ENCODE data around the gene SLC38A9.
"Not testable (repeated sequence)": the region's sequence is repeated elsewhere in the genome, so short reads cannot be mapped to it uniquely, and the experiment has no call there.

The SLC38A9 gene

GRCh38 chr5:55613112-55613868 lies 98.8 kb downstream of the SLC38A9 start:
- TF ChIP-seq CTCF (IDR thresholded peaks at IDR 0.05), result no peak
- H3K27me3 ChIP-seq (ENCODE audit: control insufficient read depth, insufficient read depth, low read length), result no peaks in the 10 kb centered on the region
- no peaks in the 10 kb centered on the region for H3K9me3 ChIP-seq (ENCODE audit: control insufficient read depth, low read length)
- H3K4me2 ChIP-seq (ENCODE audit: low read length), result no peak overlapping the region
- H3K36me3 ChIP-seq (ENCODE audit: control insufficient read depth, insufficient read depth, low read length), result no peaks in the 10 kb centered on the region
- no peaks in the 10 kb centered on the region for H3K79me2 ChIP-seq
- H2AFZ ChIP-seq, result no peak overlapping the region
- no peak overlapping the region for H3K9ac ChIP-seq
- H3K4me3 ChIP-seq (ENCODE audit: low read depth, low read length), result no peak overlapping the region
- no peaks in the 10 kb centered on the region for H3K4me1 ChIP-seq
- no peak overlapping the region for H3K27ac ChIP-seq

DNA sequence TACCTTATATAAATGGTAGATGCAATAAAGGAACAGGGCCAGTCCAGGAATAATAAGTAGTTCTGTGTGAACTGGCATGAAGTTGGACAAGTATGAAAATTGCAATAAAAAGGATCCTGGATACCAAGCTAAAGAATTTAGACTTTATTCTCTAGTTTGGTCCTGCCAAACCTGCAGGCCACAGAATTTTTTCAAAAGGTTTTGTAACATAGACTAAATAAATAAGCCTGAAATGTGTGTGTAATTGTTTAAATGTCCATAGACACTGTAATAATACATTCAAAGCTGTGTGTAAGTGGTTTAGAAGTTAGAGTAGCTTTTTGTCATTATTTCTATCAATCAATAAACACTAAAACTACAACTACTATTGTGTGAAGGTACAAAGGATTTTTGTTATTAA lies 101.6 kb downstream of the SLC38A9 start:
- Histone ChIP-seq H3K27ac (no peak overlapping the region), H3K9me3 (ENCODE audit: control insufficient read depth, low read length) (no peaks in the 10 kb centered on the region), H3K4me2 (ENCODE audit: low read length) (no peak overlapping the region), H3K36me3 (ENCODE audit: control insufficient read depth, insufficient read depth, low read length) (no peaks in the 10 kb centered on the region), H3K4me1 (no peaks in the 10 kb centered on the region), H3K79me2 (no peaks in the 10 kb centered on the region), H2AFZ (no peak overlapping the region), H3K27me3 (ENCODE audit: control insufficient read depth, insufficient read depth, low read length) (no peaks in the 10 kb centered on the region), H3K4me3 (ENCODE audit: low read depth, low read length) (no peak overlapping the region), H3K9ac (no peak overlapping the region)
- no peak for TF ChIP-seq CTCF (IDR thresholded peaks at IDR 0.05)

DNA sequence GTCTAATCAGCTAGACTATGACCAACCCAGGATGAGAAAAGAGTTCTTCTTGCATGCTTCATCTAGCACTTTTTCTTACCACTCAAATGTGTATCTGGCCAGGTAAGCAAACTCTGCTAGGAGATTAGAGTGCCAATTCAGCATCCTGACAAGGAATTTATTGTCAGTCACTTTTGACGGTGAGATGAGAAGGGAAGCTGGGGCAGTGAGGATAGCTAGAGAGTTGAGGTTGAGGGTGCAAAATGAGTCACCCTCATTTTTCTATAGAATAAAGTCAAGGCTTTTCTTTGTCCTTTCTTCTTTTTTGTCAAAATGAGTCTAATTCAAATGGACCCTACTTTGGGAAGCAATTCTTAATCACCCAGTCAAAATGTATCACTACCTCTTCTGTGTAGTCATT lies 102.7 kb downstream of the SLC38A9 start:
- no peaks in the 10 kb centered on the region for H3K9me3 ChIP-seq (ENCODE audit: control insufficient read depth, low read length)
- H3K4me2 ChIP-seq (ENCODE audit: low read length), result no peak overlapping the region
- no peak overlapping the region for H3K27ac ChIP-seq
- H3K27me3 ChIP-seq (ENCODE audit: control insufficient read depth, insufficient read depth, low read length), result no peaks in the 10 kb centered on the region
- no peak for TF ChIP-seq CTCF (IDR thresholded peaks at IDR 0.05)
- H3K9ac ChIP-seq, result no peak overlapping the region
- H3K36me3 ChIP-seq (ENCODE audit: control insufficient read depth, insufficient read depth, low read length), result no peaks in the 10 kb centered on the region
- H2AFZ ChIP-seq, result no peak overlapping the region
- no peaks in the 10 kb centered on the region for H3K4me1 ChIP-seq
- H3K79me2 ChIP-seq, result no peaks in the 10 kb centered on the region
- no peak overlapping the region for H3K4me3 ChIP-seq (ENCODE audit: low read depth, low read length)

DNA sequence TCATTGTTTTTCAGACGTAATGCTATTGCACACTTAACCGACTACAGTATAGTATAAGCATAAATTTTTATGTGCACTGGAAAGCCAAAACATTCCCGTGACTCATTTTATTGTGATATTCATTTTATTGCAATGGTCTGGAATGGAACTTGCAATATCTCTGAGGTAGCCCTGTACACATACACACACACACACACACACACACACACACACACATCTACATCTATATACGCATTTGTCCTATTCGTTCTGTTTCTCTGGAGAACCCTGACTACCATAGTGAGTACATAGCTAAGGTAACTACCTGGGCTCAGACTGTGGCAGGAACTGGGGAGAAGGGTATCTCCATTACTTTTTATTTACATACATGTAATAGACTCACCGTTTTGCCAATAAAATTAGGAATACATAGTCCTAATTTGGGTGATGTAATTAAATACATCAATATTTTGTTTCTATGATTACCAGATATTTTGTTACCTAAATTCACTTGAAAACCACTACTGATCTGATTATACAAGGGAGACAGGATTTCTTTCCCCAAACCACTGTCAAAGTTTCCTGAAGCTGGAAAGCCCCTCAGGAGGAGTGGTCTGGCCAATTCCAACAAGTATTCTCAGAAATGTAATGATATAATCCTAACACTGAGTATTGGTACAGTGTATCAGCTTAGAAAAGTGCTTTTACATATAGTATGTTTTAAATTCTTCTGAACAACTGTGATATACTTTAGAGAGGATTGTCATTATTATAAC lies 103.4 kb downstream of the SLC38A9 start:
- Histone ChIP-seq H3K9ac (no peak overlapping the region), H3K4me2 (ENCODE audit: low read length) (no peak overlapping the region), H3K9me3 (ENCODE audit: control insufficient read depth, low read length) (no peaks in the 10 kb centered on the region), H3K27me3 (ENCODE audit: control insufficient read depth, insufficient read depth, low read length) (no peaks in the 10 kb centered on the region), H2AFZ (no peak overlapping the region), H3K4me3 (ENCODE audit: low read depth, low read length) (no peak overlapping the region), H3K4me1 (no peaks in the 10 kb centered on the region), H3K79me2 (no peaks in the 10 kb centered on the region), H3K27ac (no peak overlapping the region), H3K36me3 (ENCODE audit: control insufficient read depth, insufficient read depth, low read length) (no peaks in the 10 kb centered on the region)
- no peak for TF ChIP-seq CTCF (IDR thresholded peaks at IDR 0.05)

DNA sequence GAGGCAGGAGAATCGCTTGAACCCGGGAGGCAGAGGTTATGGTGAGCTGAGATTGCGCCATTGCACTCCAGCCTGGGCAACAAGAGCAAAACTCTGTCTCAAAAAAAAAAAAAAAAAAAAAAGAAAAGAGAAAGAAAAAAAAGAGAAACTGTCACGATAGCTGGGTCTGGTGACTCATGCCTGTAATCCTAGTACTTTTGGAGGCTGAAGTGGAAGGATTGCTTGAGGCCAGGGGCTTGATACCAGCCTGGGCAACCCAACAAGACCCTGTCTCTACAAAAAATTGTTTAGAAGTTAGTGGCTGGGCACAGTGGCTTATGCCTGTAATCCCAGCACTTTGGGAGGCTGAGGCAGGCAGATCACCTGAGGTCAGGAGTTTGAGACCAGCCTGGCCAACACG lies 104.8 kb downstream of the SLC38A9 start:
- not testable (repeated sequence) for H3K4me3 ChIP-seq (ENCODE audit: low read depth, low read length); H3K27ac ChIP-seq; H3K36me3 ChIP-seq (ENCODE audit: control insufficient read depth, insufficient read depth, low read length); H3K4me1 ChIP-seq; H3K27me3 ChIP-seq (ENCODE audit: control insufficient read depth, insufficient read depth, low read length); H3K9ac ChIP-seq; H2AFZ ChIP-seq; H3K9me3 ChIP-seq (ENCODE audit: control insufficient read depth, low read length); H3K79me2 ChIP-seq; H3K4me2 ChIP-seq (ENCODE audit: low read length)

All from parathyroid adenoma (tissue), 2 donors.